Measurements from ENCODE around the gene MELTF. TPM values are rescaled to one million over a fixed set of nuclear protein-coding genes. Genes with fewer than 3 reads are reported as not detected.

MELTF gene
- total RNA-seq, 1 donor from 2014 or later: 12.9 TPM

DNA sequence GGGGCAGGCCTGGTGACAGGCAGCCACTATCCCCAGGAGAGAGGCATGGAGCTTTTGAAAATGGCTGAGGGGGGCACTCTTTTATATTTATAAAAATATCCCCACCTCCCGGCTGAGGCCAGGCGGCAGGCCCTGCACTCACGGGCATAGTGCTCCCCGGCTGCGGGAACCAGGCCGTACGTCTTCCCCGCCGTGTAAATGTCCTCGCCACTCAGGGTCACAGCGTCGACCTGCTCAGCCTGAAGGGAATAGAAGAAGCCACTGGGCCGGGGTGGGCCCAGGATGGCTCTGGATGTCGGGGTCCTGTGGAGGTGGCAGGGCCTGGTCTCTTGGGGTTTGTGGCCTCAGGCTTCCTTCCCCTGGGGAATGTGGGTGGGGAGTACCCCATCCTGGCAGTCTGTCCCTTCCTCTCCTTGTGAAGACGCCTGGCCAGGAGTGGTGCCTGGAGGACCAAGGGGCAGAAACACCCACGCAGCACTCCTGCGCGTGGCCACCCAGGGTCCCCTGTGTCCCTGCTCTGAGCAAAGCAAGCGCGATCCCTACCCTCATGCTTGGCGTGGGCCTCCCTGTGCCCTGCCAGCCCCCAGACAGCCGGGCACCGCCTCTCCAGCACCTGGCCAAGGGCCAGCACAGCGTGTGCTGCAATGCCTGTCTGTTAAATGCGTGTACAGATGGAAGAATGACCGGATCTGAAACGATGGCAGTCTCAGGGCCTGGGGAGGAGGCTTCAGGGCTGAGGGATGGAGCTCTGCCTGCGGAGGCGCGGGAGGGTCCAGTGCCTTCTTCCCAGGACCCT lies 18.9 kb downstream of the MELTF start:
- no peak for DNase-seq (ENCODE audit: low read depth)

DNA sequence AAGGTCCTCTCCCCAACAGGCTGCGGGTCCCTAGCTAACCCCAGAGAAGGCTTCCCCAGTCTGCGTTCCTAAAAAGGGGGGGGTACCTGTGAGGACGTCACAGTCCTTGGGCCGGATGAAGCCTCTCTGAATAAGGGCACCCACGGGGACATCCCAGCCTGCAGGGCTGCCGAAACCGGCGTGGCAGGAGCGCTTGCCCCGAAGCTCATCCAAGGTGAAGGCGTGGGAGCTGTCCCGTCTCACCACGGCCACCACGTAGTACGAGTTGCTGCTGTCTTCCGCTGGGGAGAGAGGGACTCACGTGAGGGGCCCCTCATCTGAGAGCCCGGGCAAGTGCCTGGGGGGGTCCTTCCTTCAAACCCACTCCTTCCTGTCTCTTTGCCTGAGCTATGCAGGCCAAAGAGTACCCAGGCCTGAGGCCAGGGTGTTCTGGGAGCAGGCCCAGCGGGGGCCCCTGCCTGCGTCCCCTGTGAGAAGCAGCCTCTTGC lies 20.0 kb downstream of the MELTF start:
- DNase-seq (ENCODE audit: low read depth): no peak

- DNase-seq (ENCODE audit: low read depth): no peak
Measured at GRCh38 chr3:197008436-197009209, 21.0 kb downstream of the MELTF start.

DNA sequence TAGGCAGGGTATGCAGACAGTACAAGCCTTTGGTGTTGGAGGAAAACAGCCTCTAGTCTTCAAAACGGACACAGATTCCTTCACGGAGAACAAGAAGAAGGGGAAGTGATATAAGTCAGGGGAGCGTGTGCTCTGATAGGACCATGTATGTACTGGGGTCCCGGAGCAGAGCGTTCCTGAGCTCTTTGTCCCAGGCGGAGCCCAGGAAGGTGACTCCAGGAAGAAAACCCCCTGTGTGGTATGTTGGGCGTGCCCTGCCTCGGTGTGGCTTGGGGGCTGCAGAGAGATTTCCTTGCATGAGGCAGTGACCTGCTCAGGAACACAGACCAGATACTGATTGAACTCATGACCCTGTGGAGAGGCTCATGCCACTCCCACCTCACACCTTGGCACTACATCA lies 21.7 kb downstream of the MELTF start:
- no peak for DNase-seq (ENCODE audit: low read depth)

DNA sequence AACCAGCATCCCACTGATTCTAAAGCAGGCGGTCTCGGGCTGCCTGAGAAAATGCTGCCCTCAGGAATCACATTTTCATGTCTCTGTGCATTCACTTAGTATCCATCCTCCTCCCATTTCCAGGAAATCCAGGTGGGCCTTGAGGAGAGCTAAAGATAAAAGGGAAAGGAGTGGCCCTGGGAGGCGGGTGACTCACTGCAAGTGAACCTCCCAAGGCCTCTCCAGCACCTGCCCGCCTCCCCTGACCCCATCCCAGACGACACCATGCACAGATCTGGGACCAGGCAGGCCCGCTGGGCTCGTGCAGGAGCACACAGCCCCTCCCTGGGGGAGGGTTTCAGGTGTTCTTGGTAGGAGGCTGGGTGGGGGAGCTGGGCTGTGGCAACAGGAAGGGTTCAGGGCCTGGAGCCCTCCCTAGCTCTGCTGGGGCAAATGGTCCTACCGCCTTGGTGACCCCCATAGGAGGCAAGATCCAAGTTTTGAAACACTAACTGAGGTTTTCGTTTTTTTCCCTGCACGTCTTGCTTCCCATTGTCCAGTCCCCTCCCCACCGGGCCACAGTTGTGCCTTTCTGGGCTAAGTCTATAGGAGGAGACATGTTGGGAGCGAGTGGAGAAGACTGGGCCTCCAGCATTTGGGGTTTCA lies 22.2 kb downstream of the MELTF start:
- DNase-seq (ENCODE audit: low read depth): no peak

DNA sequence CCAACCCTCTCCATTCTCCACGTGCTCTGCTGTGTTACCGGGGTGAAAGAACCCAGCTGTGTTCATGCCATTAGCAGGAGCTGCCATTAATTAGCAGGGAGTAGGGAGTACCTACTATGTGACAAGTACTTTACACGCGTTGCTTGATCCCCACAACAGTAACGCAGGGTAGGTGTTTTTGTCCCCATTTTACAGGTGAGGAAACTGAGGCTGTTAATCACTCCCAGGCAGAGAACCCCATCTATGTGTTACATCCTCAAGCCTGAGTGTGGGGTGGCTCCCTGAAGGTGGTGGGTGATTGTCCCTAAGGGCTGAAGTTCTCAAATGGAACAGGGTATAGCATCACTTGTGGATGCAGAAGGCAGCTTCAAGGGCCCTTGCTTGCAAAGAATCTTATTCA lies 22.8 kb downstream of the MELTF start:
- DNase-seq (ENCODE audit: low read depth): no peak

DNA sequence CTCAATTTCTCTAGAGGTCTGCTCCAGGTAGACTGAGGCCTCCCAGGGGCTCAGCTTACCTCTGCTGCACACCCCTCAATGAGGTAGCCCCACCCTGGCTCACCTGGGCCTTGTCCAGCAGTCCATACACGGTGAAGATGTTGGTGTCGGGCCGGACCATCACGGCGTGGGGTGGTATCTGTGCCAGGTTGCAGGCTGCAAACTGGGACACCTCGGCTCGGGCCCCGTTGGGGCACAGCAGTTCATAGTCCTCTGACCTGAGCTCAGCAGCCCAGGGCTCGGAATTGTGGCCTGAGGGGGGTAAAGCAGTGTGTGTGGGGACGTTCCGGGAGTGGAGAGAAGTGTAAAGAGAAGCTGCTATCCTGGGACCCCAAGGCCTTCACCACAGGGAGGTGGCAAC lies 23.2 kb downstream of the MELTF start:
- DNase-seq (ENCODE audit: low read depth): no peak

DNA sequence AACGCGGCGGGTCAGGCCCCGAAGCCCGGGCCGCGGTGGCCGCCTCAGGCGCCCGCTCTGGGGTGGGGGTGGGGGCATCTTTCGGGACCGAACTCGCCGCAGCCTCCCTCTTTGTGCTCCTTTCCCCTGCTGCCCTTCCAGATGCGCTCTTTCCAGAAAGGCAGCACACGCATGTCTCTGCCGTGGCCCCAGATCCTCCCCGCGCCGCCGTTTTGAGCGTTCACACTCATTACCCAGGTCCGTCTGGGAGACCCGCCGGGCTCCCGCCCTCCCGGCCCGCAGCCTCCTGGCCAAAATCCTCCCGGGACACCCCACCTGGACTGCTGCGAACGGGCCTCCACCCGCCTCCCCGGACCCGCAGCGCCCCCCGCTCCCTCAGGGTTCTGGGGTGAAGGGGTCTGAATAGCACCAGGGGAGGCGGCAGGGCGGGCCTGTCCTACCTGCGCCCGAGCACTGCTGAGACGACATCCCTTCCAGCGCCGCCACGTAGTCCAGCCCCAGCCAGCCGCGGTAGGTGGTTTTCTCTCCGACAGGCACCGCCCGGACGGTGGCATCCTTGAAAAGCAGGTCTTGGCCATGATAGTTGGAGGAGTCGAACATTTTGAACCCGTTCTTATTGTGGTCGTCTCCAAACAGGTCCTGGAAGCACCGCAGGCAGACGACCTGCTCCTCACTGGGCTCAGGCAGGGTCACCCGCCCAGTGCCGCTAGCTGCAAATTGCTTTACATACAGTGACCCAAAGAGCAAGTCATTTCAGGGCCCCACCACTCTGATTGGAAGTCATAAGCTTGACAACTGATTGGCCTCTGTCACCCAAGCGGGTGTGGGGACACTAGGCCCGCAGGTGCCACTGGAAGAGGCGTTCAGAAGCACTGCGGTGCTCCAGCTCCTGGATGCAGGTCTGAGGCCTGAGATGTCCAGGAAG lies 25.9 kb downstream of the MELTF start:
- DNase-seq (ENCODE audit: low read depth): no peak

DNA sequence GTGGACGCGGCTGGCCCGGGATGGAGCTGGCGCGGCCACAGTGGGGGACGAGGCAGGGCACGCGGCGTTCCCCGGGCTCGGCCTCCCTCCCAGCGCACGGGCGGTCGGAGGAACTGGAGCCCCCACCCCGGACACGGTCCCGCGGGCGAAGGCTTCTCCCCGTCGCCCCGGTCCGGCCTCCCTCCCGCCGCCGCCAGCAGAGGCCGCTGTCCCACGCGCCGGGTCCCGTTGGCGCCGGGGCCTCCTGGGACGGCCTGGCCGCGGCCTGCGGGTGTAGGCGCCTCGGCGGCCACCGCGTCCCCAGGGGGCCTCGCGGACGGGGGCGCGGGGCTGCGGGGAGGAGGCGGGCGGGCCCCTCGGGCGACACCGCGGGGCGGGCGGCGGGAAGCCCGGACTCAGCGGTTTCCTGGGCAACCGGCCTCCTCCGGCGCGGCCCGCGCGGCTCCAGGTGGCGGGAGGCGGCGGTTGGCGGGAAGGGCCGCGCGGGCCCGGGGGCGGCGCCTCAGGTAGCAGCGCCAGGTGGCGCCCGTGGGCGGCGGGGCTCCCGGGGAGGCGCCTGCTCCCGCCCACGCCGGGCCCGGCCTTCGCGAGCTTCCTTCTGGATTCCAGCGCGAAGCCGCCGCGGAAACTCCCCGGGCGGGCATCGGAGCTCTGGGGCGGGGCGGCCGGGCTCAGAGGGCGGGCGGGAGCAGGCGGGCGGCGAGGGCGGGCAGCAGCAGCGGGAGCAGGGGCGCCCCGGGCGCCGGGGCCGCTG lies 26.7 kb downstream of the MELTF start:
- peak; percentile 37 for DNase-seq (ENCODE audit: low read depth)

DNA sequence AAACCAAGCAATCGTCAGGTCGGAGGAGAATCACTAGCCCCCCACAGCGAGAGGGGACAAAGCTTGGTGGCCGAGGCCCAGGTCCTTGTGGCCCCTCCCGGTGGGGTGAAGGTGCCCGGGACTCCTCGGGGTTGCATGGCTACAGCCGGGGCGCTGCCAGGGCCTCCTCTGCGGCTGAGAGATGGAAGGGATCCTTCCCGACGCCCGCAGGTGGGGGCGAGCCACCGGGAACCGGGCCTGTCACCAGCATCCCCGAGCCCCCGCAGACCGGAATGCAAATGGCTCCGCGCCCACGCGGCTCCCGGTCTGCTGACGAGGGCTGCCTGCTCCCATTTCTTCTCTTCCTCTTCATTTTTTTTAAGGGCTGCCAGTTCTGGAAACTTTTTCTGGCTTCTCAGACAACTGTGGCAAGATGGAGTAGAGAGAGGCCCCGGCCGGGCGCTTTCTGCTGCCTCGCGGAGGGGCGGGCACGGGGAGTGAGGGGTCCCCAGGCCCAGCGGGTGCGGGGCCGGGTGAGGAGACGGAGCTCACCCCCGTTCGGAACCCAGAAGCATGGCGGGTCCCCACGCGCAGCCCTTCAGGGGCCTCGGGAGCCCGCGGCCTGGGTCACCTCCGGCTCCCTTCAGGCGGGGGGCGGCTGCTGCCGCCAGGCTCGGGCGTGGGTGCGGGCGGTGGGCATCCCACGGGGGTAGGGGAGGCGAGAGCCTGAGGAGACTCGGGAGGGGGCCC lies 27.5 kb downstream of the MELTF start:
- DNase-seq (ENCODE audit: low read depth): no peak

GRCh38 chr3:197001106-197001971 lies 28.3 kb downstream of the MELTF start:
- DNase-seq (ENCODE audit: low read depth): no peak

DNA sequence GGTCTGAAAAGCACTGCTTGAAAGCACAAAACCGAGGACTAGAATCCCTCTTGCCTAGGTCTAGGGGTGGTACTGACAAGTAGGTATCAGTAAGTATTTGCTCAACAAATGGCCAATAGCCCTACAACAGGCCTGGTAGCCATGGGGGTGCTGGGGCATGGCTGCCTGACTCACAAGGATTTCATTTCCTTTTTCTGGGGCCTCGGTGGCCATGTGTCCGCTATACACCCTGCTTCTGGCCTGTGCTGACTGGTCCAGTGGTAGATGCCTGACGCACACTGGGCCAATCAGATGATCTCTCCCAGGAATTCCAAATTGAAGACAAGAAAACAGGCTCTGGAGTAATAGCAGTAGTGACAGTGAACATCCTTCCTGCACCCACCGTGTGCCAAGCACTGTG lies 29.4 kb downstream of the MELTF start:
- no peak for DNase-seq (ENCODE audit: low read depth)

- no peak for DNase-seq (ENCODE audit: low read depth)
Measured at GRCh38 chr3:196998966-196999760, 30.5 kb downstream of the MELTF start.

DNA sequence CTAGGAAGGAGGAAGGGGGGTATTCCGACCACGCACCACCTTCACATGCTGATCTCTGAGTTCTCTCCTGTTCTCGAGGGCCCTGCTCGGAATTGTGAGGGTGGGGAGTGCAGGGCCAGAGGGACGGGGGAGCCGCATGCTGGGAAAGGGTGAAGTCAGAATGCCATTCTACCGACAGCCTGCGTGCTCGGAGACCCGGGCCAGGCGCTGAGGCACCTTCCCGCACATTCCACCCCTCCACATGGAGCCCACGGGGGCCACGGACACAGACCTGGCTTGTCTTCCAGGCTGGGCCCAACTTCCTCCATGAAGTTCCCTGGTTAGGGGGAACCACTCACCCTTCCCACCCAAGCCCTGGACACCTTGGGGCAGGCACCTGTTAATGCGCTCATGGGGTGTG lies 32.3 kb downstream of the MELTF start:
- DNase-seq (ENCODE audit: low read depth): no peak

- DNase-seq (ENCODE audit: low read depth): no peak
Measured at GRCh38 chr3:196996454-196997265, 33.0 kb downstream of the MELTF start.

GRCh38 chr3:196995646-196996355 lies 33.8 kb downstream of the MELTF start:
- no peak for DNase-seq (ENCODE audit: low read depth)

DNA sequence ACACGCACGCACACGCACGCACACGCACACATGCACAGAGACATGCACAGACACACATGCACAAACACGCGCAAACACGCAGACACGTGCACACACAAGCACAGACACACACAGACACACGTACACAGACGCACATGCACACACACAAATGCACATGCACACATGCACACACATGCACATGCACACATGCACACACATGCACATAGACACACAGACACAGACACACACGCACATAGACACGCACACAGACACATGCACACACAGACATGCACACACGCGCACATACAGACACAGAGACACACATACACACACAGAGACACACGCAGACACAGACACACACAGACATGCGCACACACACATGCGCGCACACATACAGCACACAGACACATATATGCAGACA lies 34.6 kb downstream of the MELTF start:
- no peak for DNase-seq (ENCODE audit: low read depth)

Measured in renal cortical epithelial cell (primary cell).